K562 (cell line): ENCODE data around the gene SLC39A12. TPM values are rescaled to one million over a fixed set of nuclear protein-coding genes. Genes with fewer than 3 reads are reported as not detected.

ENCODE experiments used
- ATAC-seq: fragments of 200-7000 bp; cut with Tn5 transposase; 3 replicates; pipeline ENCODE4 v1.9.1; 2020; ENCODE audit warnings: moderate library complexity
- BruUV-seq: library from RNA; stranded (reverse); fragments of 400-500 nt; replicated peaks from 2 replicates; lab custom pipeline; 2021; lab: Mats Ljungman, UMichigan
- CTCF ChIA-PET: fragments of 300-600 bp; formaldehyde crosslinking; extraction: SDS; loops from one replicate; lab custom pipeline; 2021; ENCODE audit warnings: low intra/inter-chr PET ratio; lab: Yijun Ruan, JAX
- POLR2A ChIA-PET: fragments of 300-600, 350-650 bp; sonication (Branson Sonifier 250); formaldehyde crosslinking; extraction: SDS; loops from one replicate; lab custom pipeline; 2021; ENCODE audit warnings: antibody characterized with exemption, inconsistent platforms; lab: Yijun Ruan, JAX
- DNase-seq, 4 experiments: peaks; one replicate each; pipeline versions ENCODE4 v3.0.0 to v3.0.0-alpha.2; 2011 to 2018; ENCODE audit warnings: low spot score in 3 of 4, mixed read lengths in 3 of 4; ENCODE audit errors: extremely low read depth in 1 of 4
- FAIRE-seq: peaks from 2 replicates; lab custom pipeline; 2011; peaks lifted over from hg19 to GRCh38; lab: Jason Lieb, UNC
- H2AFZ ChIP-seq: 2 replicates; pipeline ENCODE4 v1.6.0; 2011; ENCODE audit warnings: low read depth, low read length, control low read depth, inconsistent platforms
- H3K27ac ChIP-seq: fragments of 200-600 bp; 3 replicates; pipeline ENCODE4 v1.8.0; 2011; ENCODE audit warnings: low read depth, mild to moderate bottlenecking, control low read depth, inconsistent platforms, low read length, moderate library complexity, mixed read lengths; ENCODE audit errors: extremely low read depth
- H3K27me3 ChIP-seq, 2 experiments: fragments of 300-600 bp in 1 of 2; 2 replicates in 1 of 2; 3 replicates in 1 of 2; pipeline versions ENCODE4 v1.6.0 to v1.8.0; 2011; ENCODE audit warnings: inconsistent platforms in 2 of 2, low read length in 2 of 2, mild to moderate bottlenecking in 1 of 2, mixed read lengths in 1 of 2, moderate library complexity in 1 of 2; ENCODE audit not compliant: control insufficient read depth in 2 of 2, insufficient read depth in 2 of 2
- H3K36me3 ChIP-seq: fragments of 300-600 bp; 3 replicates; pipeline ENCODE4 v1.8.0; 2011; ENCODE audit warnings: mild to moderate bottlenecking, low read length, inconsistent platforms; ENCODE audit not compliant: control insufficient read depth, insufficient read depth
- H3K4me1 ChIP-seq, 2 experiments: fragments of 200-600 bp in 1 of 2; replicated peaks in 1 of 2; 2 replicates in 1 of 2; 3 replicates in 1 of 2; pipeline versions ENCODE4 v1.5.1 to v1.8.0; 2011; ENCODE audit warnings: inconsistent platforms in 2 of 2, low read length in 2 of 2, mild to moderate bottlenecking in 1 of 2, mixed read lengths in 1 of 2, moderate library complexity in 1 of 2; ENCODE audit not compliant: control insufficient read depth in 2 of 2, insufficient read depth in 2 of 2
- H3K4me2 ChIP-seq: 2 replicates; pipeline ENCODE4 v1.6.1; 2011; ENCODE audit warnings: low read length, control low read depth, inconsistent platforms, mixed read lengths; ENCODE audit not compliant: insufficient read depth
- H3K4me3 ChIP-seq: fragments of 200-600 bp; sonication (generic), shearing (Covaris generic); 2 replicates; pipeline ENCODE4 v1.5.1; 2016; ENCODE audit warnings: control low read depth, inconsistent platforms
- H3K79me2 ChIP-seq: fragments of 200-600 bp; 3 replicates; pipeline ENCODE4 v1.8.0; 2011; ENCODE audit warnings: low read length, inconsistent platforms; ENCODE audit not compliant: control insufficient read depth, insufficient read depth
- H3K9ac ChIP-seq, 2 experiments: 2 replicates each; pipeline versions ENCODE4 v1.6.0 to v1.6.1; 2011; ENCODE audit warnings: low read depth in 2 of 2, low read length in 2 of 2, control low read depth in 1 of 2, inconsistent platforms in 1 of 2, mild to moderate bottlenecking in 1 of 2, mixed read lengths in 1 of 2; ENCODE audit not compliant: insufficient read depth in 1 of 2
- H3K9me1 ChIP-seq: one replicate; pipeline ENCODE4 v1.6.0; 2011; ENCODE audit warnings: inconsistent platforms, mild to moderate bottlenecking, low read length, moderate library complexity; ENCODE audit not compliant: control insufficient read depth, insufficient read depth
- H3K9me3 ChIP-seq: replicated peaks from 2 replicates; pipeline ENCODE4 v1.5.1; 2011; ENCODE audit warnings: low read depth, low read length, inconsistent platforms; ENCODE audit not compliant: control insufficient read depth, insufficient read depth
- H4K20me1 ChIP-seq: replicated peaks from 2 replicates; pipeline ENCODE4 v1.6.1; 2011; ENCODE audit warnings: low read length, inconsistent platforms, mixed read lengths; ENCODE audit not compliant: control insufficient read depth, insufficient read depth
- ADNP ChIP-seq: fragments of 200-800 bp; sonication (Bioruptor generic); IDR thresholded peaks from 2 replicates; pipeline ENCODE4 v1.6.1; 2016; ENCODE audit warnings: missing genetic modification characterization, missing compliant biosample characterization
- CBX3 ChIP-seq, 2 experiments: IDR thresholded peaks; 1 replicate in 1 of 2; 2 replicates in 1 of 2; pipeline ENCODE4 v1.6.1; 2012; ENCODE audit warnings: inconsistent platforms in 2 of 2, low read length in 2 of 2, borderline replicate concordance in 1 of 2, control low read depth in 1 of 2
- CBX5 ChIP-seq: IDR thresholded peaks from 2 replicates; pipeline ENCODE4 v1.6.1; 2014; ENCODE audit warnings: low read depth, borderline replicate concordance
- DEAF1 ChIP-seq: fragments of 450-650 bp; formaldehyde crosslinking; IDR thresholded peaks from 2 replicates; pipeline ENCODE4 v1.4.0; 2020; ENCODE audit warnings: mild to moderate bottlenecking, moderate library complexity
- ELF1 ChIP-seq: fragments of 200-800 bp; sonication (Bioruptor generic); IDR thresholded peaks from 2 replicates; pipeline ENCODE4 v1.6.1; 2016; ENCODE audit warnings: missing genetic modification characterization, missing compliant biosample characterization
- FOXA1 ChIP-seq: fragments of 450-650 bp; IDR thresholded peaks from 2 replicates; pipeline ENCODE4 v1.6.1; 2016; ENCODE audit warnings: mild to moderate bottlenecking, borderline replicate concordance
- MAFF ChIP-seq: IDR thresholded peaks from 2 replicates; pipeline ENCODE4 v1.6.1; 2012; ENCODE audit warnings: low read length, improper control_type of control experiment
- NELFE ChIP-seq: IDR thresholded peaks from 2 replicates; pipeline ENCODE4 v1.6.1; 2011; ENCODE audit warnings: mild to moderate bottlenecking; ENCODE audit not compliant: insufficient read depth, insufficient read length
- PHF20 ChIP-seq: fragments of 450-650 bp; IDR thresholded peaks from 2 replicates; pipeline ENCODE4 v1.6.1; 2018; ENCODE audit not compliant: partially characterized antibody
- SFPQ ChIP-seq: fragments of 200-400 bp; formaldehyde crosslinking; IDR thresholded peaks from 2 replicates; pipeline ENCODE4 v1.6.1; 2017; ENCODE audit warnings: mild to moderate bottlenecking, low read depth, low read length, moderate library complexity
- SLC30A9 ChIP-seq: fragments of 250-450 bp; sonication (Bioruptor Pico); IDR thresholded peaks from 2 replicates; pipeline ENCODE4 v1.8.0; 2022; ENCODE audit warnings: mild to moderate bottlenecking, moderate library complexity
- SRF ChIP-seq, 2 experiments: fragments of 250-450, 450-650 bp in 1 of 2; sonication (Bioruptor Pico) in 1 of 2; sonication (generic) in 1 of 2; formaldehyde crosslinking; IDR thresholded peaks; 2 replicates each; pipeline versions ENCODE4 v1.5.0 to v1.5.1; 2020 to 2022; ENCODE audit warnings: mild to moderate bottlenecking in 1 of 2, missing genetic modification reagents in 1 of 2
- STAT6 ChIP-seq: sonication (generic); formaldehyde crosslinking; IDR thresholded peaks from 2 replicates; pipeline ENCODE4 v1.8.1; 2023; ENCODE audit warnings: mild to moderate bottlenecking, missing genetic modification reagents
- WGBS: fragments of 100-300 bp; shearing (Covaris generic); methylation state at CpG from one replicate; pipeline ENCODE4 v1.1.6; 2016; ENCODE audit warnings: low coverage, mixed read lengths; ENCODE audit not compliant: insufficient coverage; ENCODE audit errors: missing lambda C conversion rate; 5-methylcytosine and 5-hydroxymethylcytosine counted together
- in situ Hi-C: fragments of 300-500 bp; cut with MboI; formaldehyde crosslinking; loops from 4 replicates; pipeline ENCODE4 v1.15.0; 2018; ENCODE audit warnings: inconsistent platforms, mixed read lengths
- intact Hi-C: fragments of 100-400 bp; cut with micrococcal nuclease; formaldehyde crosslinking; loops from 2 replicates; pipeline ENCODE4 v1.14.2; 2022
- polyA plus RNA-seq, 8 experiments: library from polyadenylated mRNA; depleted of rRNA in 4 of 8; stranded (reverse) in 5 of 8; unstranded in 3 of 8; fragments of >200 nt; fragmentation: Nextera tagmentation in 2 of 8; fragmentation: Illumina TruSeq in 1 of 8; extraction: Ambion mirVana in 2 of 8; extraction: Trizol in 1 of 8; gene quantifications; 2 replicates each; pipeline versions ENCODE4 v1.2.1 to v1.2.3, GENCODE V29; 2011 to 2014; ENCODE audit warnings: inconsistent platforms in 1 of 8, missing spikeins in 1 of 8
- total RNA-seq, 7 experiments: library from RNA; depleted of rRNA in 6 of 7; stranded (reverse); fragments of >200 nt in 6 of 7; fragmentation: Illumina TruSeq in 2 of 7; extraction: Trizol in 2 of 7; gene quantifications; 2 replicates each; pipeline versions ENCODE4 v1.2.1 to v1.2.3, GENCODE V29; 2011 to 2021; ENCODE audit warnings: low replicate concordance in 1 of 7

Gene SLC39A12
- total and polyA plus RNA-seq, 9 of the 15 experiments (the other 6 are each of a cell fraction or from before 2014, with no cell fraction given) = not detected

GRCh38 chr10:18079665-18080295 lies 128.1 kb downstream of the SLC39A12 start:
- Histone ChIP-seq H3K79me2 (no peaks in the 10 kb centered on the region), H3K9me3 (no peaks in the 10 kb centered on the region), H3K4me1 (no peaks in the 10 kb centered on the region), H3K27me3 (no peaks in the 10 kb centered on the region; a peak in 2 of 5 replicates), H3K9ac (no peak overlapping the region), H2AFZ (no peak overlapping the region), H3K36me3 (no peaks in the 10 kb centered on the region)
- CTCF ChIA-PET = no interaction called here
- FAIRE-seq (no peak), ATAC-seq (no peak)
- intact Hi-C loops = no loop called here
- 0% methylated on average over 1 of the region's 1 CpG for WGBS
- POLR2A ChIA-PET = interaction anchor here (0.6 kb wide), 1 partner anchor 28 kb away, joined by 3 read pairs; no protein-coding TSS in a partner anchor
- no TSS peak for BruUV-seq
- TF ChIP-seq STAT6 (CRISPR knock-in tag) = no peak
- no peak for TF ChIP-seq PHF20
- no peak for TF ChIP-seq CBX5
- TF ChIP-seq SLC30A9 (CRISPR knock-in tag) = no peak
- TF ChIP-seq DEAF1 (CRISPR knock-in tag) = no peak
- TF ChIP-seq FOXA1 = no peak
- TF ChIP-seq NELFE = no peak
- TF ChIP-seq MAFF = no peak
- TF ChIP-seq CBX3 (IDR thresholded peaks at IDR 0.05; ENCODE audit: borderline replicate concordance in 1 of 2, low read length in 2 of 2) = no peak
- no peak for TF ChIP-seq ADNP (tag)
- TF ChIP-seq SFPQ = no peak
- TF ChIP-seq SRF (CRISPR knock-in tag; IDR thresholded peaks at IDR 0.05) = no peak
- TF ChIP-seq ELF1 = no peak
- TF ChIP-seq, all 486 proteins: peak for 0
- no peaks in the 10 kb centered on the region for H4K20me1 ChIP-seq
- no peaks in the 10 kb centered on the region for H3K9me1 ChIP-seq
- H3K4me2 ChIP-seq = no peak overlapping the region
- H3K4me3 ChIP-seq = no peak overlapping the region
- no peak for DNase-seq
- in situ Hi-C loops = no loop called here
- no peak overlapping the region for H3K27ac ChIP-seq
